Inferior parietal cortex (tissue), 1 donor: ENCODE results near the gene RBM20.
"Not testable (repeated sequence)": the region's sequence is repeated elsewhere in the genome, so short reads cannot be mapped to it uniquely, and the experiment has no call there.

Experiments used
- DNase-seq: peaks from one replicate; pipeline ENCODE4 v3.0.0-alpha.2; 2016; ENCODE audit errors: extremely low spot score

Gene RBM20

DNA sequence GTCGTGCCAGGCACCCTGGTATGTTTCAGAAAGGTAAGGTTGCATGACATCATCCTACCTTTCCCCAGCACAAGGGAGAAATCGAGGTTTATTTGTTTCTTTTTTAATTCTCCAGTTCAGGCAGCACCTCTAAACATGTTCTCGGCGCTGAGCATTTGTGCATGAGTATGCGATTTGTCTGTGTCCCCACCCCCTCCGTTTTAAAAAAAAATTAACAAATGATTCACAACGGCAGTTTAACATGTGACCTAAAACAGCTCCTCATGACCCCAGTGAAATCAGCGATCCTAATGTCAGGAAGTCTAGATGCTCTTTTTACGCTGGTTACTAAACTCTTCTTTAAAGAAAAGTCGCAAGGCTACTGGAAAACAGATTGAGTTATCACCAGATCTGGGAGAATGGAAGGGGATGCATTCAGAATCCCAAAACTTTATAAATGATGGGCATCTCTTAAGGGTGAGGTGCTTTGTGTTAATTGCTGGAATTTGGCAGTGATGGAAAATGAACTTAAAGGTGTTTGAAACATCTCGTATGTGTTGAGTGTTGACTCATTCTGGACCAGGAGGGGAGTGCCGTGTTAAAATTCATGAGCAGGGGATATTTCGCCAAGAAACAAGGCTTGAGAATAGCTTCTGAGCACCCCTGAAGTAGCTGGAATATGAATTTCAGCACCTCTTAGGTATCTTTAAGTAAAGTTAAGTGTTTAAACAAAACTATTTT is 120.8 kb downstream of the RBM20 start:
- DNase-seq: no peak

DNA sequence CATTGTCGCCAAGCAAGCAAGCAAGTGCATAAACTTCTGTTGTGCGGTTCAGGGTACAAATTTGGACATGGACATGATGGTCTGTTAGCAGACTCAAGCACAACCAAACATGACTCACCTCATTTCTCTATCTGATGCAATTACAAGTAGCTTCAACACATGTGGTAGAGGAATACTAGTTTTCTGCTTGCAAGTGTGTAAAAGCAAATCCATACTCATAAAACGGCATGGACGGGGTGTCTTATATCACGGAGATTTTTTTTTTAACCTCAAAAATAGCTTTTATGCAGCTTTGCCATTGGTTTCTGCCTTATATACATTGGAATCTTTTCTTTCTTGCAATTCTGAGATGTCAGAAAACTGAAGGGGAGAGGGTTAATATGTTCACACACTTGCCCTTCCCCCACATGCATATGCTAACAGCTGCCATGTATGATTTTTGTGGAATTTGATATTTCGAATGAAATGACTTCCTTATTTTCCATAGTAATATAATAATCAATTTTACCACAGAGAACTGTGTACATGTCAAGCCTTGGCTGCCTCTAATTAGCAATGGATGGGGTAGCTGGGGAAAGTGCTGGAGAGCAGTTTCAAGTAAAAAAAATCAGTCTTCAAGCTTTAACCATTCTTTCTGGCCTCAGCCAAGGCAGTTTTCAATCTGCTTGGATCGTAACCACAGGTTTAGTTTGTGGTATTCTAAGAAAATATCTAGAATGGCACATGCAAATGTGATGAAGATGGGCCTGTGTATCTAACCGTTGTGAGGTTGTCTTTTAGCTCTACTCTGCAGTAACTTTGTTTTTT is 121.6 kb downstream of the RBM20 start:
- no peak for DNase-seq

DNA sequence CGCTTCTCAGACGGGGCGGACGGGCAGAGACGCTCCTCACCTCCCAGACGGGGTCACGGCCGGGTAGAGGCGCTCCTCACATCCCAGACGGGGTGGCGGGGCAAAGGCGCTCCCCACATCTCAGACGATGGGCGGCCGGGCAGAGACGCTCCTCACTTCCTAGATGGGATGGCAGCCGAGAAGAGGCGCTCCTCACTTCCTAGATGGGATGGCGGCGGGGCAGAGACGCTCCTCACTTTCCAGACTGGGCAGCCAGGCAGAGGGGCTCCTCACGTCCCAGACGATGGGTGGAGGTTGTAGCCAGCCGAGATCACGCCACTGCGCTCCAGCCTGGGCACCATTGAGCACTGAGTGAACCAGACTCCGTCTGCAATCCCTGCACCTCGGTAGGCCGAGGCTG is 123.5 kb downstream of the RBM20 start:
- DNase-seq: not testable (repeated sequence)

DNA sequence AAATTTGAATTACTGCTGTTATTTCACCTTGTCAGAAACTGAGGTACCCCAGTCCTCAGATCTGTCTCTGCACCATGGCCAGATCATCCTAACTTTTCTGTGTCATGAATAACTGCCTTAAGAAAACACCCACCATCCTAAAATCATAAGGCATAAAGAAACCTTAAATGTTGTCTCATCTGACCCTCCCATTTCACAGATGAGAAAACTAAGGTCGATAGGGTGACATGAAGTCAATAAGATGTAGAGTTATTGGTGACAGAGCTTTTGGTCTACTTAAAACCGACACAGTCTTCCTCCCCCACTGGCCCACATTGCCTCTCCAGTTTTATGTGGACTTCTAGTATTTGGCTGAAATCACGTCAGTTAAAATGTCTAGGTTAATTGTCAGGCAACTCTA is 126.1 kb downstream of the RBM20 start:
- no peak for DNase-seq

DNA sequence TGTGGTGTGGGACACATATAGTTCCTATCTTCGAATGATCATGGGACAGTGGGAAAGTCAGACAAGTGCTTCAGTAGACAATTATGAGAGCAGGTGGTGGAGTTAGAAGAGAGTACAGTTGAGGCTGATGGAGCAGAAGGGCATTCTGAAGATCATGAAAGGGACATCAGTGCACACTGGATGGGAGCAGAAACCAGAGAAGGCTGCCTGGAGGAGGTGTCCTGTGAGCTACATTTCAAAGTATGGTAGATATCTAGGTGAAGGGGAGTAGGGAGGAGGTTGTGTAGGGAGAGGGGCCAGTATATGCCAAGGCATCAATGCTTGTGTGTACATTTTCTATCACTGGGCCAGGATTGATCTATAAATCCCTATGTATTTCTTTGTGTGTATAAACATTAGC is 127.3 kb downstream of the RBM20 start:
- no peak for DNase-seq

DNA sequence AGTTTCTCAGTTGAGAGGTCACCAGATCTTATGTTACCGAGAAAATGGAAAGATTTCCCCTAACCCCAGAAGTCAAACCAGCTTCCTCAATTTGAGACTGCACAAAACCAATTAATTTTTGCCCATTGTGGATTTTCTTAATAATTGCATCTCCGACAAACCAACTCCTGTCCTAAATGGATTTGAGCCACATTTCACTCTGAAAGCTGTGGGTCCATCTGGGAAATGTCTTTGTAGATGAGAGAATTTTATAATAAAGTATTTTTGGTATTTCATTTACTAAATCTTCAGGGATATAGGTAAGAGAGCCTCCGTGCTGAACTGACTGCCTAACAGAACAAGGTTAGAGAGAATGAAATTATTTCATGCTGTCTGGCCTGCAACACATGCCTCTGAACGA is 127.9 kb downstream of the RBM20 start:
- DNase-seq: no peak

DNA sequence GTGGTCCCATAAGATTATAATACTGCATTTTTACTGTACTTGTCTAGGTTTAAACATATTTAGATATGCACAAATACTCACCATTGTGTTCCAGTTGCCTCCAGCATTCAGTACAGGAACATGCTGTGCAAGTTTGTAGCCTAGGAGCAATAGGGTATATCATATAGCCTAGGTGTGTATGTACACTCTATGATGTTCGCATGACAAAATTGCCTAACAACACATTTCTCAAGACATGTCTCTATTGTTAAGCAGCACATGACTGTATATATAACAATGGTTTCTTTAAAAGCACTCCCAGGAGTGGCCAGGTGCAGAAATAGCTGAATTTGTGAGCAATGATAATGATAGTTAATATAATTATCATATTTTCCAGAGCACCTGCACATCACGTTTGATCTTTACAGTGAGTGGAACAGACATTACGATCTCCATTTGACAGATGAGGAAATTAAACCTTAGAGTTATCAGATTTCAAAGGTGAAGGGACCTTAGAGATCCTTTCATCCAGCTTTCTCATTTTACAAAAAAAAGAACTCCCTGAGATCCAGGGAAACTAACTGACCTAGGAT is 128.4 kb downstream of the RBM20 start:
- DNase-seq: no peak

DNA sequence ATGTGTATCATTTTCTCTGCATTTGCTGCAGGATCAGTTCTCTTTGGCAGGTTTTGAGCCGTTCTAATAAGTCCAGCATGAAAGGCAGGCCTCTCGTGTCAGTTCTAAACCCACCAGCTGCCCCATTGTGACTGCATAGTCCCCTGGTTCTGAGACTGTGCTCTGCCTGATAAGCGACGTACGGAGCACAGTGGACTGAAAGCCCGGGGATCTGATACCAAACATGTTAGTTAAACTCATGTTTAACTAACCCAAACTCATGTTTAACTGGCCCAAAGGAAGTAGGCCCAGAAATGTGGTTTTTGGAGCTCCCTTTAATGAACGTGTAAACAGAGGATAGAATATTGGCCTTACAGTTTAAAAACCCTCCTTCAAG is 129.5 kb downstream of the RBM20 start:
- no peak for DNase-seq

DNA sequence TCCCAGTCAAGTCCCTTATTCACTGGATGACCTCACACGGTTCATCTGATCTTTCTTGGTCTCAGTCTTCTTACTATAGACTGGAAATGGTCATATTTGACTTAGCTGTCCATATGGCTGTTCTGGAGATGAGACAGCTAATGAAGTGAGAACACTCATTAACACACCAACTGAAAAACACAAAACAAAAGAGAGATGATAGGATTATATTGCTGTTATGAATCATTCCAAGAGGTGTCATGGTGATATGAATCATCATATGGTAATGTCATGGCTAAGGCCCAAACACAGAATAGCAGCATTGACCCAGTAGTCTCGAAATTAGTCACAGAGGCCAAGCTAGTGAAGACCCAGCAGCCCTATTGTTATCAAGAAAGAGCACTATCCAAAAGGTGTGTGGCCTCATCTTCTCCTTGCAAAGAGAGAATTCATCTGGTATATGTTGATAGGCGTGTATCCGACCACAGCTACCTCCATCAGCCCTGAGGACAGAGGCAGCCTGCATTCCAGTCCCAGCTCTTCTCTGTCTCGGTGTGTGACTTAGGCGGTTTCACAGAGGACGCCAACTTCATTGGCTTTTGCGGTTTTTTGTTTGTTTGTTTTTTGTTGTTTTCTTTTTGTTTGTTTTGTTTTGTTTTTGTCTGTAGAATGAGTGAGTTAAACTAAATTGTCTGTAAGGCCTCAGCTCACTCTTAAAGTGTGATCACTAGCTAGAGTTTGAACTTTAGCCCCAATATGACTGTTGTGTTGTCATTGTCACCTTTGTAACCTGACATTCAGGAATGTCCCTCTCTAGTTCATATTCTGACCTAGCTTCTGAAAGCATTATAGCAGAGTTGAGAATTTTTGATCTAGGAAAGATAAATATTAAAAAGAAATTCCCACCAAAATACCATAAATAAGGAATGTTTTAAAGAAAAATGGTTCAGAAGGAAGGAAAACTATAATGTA is 130.2 kb downstream of the RBM20 start:
- DNase-seq: no peak

DNA sequence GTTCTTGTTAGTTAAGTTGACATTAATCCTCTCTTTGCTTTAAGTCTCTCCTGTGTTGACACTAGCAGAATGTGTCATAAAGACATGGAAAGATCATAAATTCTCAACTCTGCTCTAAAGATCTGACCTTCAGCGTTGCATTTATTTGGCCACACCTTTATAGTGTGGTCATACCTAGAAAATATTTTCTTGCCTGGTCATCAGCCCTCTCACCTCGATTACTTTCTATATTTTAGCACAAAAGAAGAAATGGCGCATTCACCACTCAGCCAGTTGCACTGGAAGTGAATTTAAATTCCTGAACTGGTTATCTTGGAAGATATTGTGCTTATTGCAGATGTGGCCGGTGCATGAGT is 130.9 kb downstream of the RBM20 start:
- no peak for DNase-seq

DNA sequence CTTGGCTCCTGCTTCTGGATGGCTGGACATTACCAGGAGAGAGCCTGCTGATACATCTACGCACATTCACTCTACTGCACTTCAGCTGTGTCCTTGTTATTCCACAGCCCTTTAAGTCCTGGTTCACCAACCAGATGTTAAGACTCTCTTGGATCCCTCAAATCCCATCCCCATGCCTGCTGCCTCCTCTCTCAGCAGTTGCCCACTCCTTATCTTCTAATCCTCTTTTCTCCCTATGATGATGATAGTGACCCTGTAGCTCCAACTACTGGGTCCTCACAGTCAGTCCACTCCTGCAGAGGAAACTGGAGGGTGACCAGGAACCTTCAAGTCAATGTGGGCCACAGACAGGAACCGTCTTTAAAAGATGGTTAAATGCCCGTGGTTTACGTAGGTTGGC is 131.3 kb downstream of the RBM20 start:
- DNase-seq: no peak

DNA sequence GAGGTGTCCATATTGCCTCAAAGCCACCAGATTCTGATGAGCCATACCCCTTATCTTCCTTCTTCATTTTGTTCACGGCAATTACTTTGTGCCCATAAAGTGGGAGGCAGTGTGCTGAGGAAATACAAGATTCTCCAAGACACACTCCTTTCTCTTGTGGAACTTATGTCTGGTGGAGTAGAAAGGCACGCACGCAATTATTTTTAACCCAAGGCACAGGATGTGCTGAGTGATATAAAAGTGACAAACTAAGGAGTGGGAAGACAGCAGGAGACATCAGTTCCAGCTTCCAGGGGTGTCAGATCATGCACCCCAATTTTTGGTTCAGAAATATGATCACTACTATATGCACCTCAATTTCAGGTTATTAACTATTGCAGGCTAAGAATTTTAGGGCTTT is 132.9 kb downstream of the RBM20 start:
- DNase-seq: peak; percentile 64

DNA sequence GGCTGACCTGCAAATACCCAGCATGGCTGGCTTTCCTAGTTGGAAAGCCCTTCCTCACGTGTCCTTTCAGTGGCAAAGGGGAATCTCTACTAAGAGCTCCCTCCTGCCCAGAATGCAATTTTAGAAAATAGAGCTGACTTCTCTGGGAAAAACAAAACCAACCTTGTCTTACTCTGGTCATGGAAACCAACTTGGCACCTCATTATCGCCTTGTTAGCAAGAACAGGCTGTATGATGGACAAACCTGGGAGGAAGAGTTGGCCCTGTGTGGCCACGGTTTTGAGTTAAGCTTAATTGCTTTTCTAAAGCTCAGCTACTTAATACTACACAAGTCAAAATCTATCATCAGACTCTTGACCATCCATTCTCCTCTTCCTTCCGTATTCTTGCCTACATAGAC is 133.5 kb downstream of the RBM20 start:
- DNase-seq: no peak

DNA sequence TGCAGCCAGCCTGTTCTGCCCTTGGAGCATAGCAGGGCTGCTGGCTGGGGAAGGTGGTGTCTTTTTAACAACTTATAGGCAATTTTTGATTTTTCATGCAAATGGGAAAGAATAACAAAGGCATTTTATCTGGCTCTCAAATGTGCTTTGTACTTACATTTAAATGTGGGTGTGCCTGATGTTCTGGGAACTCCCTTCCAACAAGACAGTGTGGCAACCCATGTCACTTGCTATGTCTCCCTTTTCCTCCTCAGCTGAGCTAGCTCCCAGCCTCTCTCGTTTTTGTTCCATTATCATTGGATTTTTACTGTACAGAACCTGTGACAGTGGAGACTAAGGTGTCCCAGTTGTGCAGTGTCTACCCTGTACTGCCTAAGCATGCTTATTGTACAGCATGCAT is 134.1 kb downstream of the RBM20 start:
- no peak for DNase-seq

DNA sequence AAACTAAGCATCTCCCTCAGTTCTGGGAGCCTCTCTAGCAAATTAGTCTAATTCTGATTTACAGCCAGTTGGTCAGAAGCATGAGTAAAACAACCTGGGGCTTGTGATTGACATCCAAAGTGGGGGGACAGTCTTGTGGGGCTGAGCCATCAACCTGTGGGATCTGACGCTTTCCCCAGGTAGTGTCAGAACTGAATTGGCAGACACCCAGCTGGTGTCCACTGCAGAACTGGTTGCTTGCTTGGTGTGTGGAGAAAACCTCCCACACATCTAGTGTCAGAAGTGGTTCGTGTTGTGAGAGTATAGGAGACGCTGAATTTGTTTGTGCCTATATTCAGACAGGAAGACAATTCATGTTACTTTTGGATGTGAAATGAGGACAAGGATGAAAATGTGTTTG is 135.4 kb downstream of the RBM20 start:
- DNase-seq: no peak

DNA sequence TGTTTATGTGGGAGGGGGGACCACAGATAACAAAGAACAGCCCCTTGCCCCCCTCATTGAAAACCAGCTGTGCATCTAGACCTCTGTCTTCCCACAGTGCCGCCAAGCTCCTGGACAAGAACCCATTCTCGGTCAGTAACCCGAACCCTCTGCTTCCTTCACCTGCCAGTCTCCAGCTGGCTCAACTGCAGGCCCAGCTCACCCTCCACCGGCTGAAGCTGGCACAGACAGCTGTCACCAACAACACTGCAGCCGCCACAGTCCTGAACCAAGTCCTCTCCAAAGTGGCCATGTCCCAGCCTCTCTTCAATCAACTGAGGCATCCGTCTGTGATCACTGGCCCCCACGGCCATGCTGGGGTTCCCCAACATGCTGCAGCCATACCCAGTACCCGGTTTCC is 136.6 kb downstream of the RBM20 start:
- DNase-seq: no peak

DNA sequence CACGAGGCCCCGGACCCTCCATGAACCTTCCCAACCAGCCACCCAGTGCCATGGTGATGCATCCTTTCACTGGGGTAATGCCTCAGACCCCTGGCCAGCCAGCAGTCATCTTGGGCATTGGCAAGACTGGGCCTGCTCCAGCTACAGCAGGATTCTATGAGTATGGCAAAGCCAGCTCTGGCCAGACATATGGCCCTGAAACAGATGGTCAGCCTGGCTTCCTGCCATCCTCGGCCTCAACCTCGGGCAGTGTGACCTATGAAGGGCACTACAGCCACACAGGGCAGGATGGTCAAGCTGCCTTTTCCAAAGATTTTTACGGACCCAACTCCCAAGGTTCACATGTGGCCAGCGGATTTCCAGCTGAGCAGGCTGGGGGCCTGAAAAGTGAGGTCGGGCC is 137.0 kb downstream of the RBM20 start:
- DNase-seq: no peak

DNA sequence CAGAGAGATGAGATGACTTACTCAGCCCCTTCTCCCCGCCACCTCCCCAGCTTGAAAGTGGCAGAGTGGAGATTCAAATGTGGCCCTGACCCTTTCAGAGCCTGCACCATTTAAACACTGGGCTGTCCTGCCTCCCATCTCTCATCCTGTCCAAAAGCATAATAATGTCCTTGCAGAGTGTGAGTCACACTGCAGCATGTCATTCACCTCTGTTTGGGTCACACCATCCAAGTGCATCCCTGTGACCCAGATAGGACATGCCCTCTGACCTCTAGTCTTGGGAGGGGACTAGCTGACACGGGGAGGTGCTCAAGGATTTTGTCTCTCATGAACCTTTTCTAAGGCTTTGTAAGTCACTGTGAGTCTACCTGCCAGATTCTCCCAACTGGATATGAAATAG is 138.5 kb downstream of the RBM20 start:
- no peak for DNase-seq

DNA sequence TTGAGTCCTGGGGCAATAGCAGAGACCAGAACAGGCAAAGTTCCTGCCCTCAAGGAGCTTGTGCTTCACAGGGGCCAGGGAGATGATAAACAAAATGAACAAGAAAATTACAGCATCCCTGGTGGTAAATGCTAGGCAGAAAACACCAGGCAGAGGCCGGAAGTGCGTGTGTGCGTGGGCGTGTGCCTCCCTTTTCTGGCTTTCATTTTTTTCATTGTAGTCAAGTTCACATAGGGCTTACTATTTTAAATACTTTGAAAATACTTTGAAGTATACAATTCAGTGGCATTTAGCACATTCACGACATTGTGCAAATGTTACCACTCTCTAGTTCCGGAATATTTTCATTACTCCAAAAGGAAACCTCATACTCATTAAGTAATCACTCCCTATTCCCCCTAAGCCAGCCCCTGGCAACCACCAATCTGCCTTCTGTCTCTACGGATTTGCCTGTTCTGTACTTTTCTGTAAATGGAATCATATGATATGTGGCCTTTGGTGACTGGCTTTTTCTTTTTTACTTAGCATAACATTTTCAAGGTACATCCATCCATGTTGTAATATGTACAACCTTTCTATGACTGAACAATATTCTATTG is 139.5 kb downstream of the RBM20 start:
- DNase-seq: no peak

DNA sequence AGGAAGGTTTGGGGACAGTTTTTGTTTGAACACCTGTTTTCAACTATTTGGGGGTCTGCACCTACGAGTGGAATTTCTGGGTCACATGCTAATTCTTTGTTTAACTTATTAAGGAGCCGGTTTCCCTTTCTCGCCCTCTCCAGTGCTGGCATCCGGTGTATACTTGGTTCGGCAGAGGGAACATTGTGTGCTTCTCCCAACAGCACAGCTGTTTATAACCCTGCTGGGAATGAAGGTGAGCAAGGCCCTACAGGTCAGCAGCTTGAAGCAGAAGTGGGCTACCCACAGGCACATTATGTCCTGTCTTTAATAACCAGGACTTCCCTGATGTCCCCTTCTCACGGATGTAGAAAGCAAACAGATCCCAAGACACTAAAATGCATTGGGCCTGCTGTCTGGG is 140.1 kb downstream of the RBM20 start:
- DNase-seq: no peak

DNA sequence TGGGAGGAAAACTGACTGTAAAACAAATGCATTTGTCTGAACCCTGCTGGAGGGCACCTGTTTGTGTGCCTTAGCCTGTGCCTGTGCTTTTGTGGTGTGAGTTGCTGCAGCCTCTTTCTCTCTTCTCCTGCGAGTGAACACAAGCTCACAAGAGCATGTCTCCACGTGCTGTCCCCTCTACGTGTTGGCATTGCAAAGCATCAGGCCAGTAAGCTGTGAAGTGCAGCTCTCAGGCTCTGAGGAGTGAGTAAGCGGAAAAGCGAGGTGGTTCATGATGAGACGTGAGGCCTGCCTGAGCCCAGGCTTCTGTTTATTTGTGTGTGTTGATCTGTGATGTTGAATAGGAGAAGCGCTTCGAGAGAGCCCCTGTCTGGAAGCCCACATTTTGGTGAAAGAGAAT is 142.0 kb downstream of the RBM20 start:
- no peak for DNase-seq
